CD8-positive, alpha-beta memory T cell (primary cell): ENCODE measurements around the gene DIPK2A. TPM values are rescaled to one million over a fixed set of nuclear protein-coding genes. Genes with fewer than 3 reads are reported as not detected.

Source experiments
- CTCF ChIA-PET: fragments of 350-600 bp; sonication (Branson Sonifier 250); formaldehyde crosslinking; loops from one replicate; lab custom pipeline; 2021; ENCODE audit warnings: antibody characterized with exemption; lab: Charles Lee
- POLR2A ChIA-PET: fragments of 350-600 bp; sonication (Branson Sonifier 250); formaldehyde crosslinking; loops from one replicate; lab custom pipeline; 2021; ENCODE audit warnings: antibody characterized with exemption; lab: Charles Lee
- DNase-seq, 5 donors: peaks; one replicate each; pipeline versions ENCODE4 v3.0.0 to v3.0.0-alpha.2; 2020 to 2022; ENCODE audit warnings: mixed read lengths in 1 of 5
- H3K27ac ChIP-seq: one replicate; pipeline ENCODE4 v1.7.0; 2013; ENCODE audit warnings: low read depth, mild to moderate bottlenecking, low read length, moderate library complexity
- H3K27me3 ChIP-seq: 2 replicates; pipeline ENCODE4 v1.7.0; 2013; ENCODE audit warnings: low read length, mild to moderate bottlenecking; ENCODE audit not compliant: insufficient read depth, poor library complexity, severe bottlenecking
- H3K36me3 ChIP-seq: 2 replicates; pipeline ENCODE4 v1.7.0; 2013; ENCODE audit warnings: mild to moderate bottlenecking, low read length, moderate library complexity; ENCODE audit not compliant: insufficient read depth
- H3K4me1 ChIP-seq: 2 replicates; pipeline ENCODE4 v1.7.0; 2013; ENCODE audit warnings: mild to moderate bottlenecking, low read length, moderate library complexity; ENCODE audit not compliant: insufficient read depth
- H3K4me3 ChIP-seq: 2 replicates; pipeline ENCODE4 v1.7.0; 2013; ENCODE audit warnings: mild to moderate bottlenecking, low read length
- H3K9me3 ChIP-seq: 2 replicates; pipeline ENCODE4 v1.7.0; 2013; ENCODE audit warnings: mild to moderate bottlenecking, low read length
- H3K27ac Mint-ChIP-seq, 8 donors: one replicate each; pipeline ENCODE4 v1.8.0; 2020 to 2021; ENCODE audit warnings: mixed read lengths in 8 of 8, mild to moderate bottlenecking in 6 of 8, inconsistent platforms in 3 of 8, moderate library complexity in 3 of 8
- H3K27me3 Mint-ChIP-seq, 2 donors: one replicate each; pipeline ENCODE4 v1.8.0; 2020 to 2021; ENCODE audit warnings: mixed read lengths in 2 of 2, mild to moderate bottlenecking in 1 of 2, moderate library complexity in 1 of 2
- H3K36me3 Mint-ChIP-seq, 3 donors: one replicate each; pipeline ENCODE4 v1.8.0; 2020 to 2021; ENCODE audit warnings: mixed read lengths in 3 of 3, inconsistent platforms in 1 of 3, mild to moderate bottlenecking in 1 of 3
- H3K4me1 Mint-ChIP-seq, 3 donors: one replicate each; pipeline ENCODE4 v1.8.0; 2020 to 2021; ENCODE audit warnings: mixed read lengths in 3 of 3, inconsistent platforms in 1 of 3, mild to moderate bottlenecking in 1 of 3
- H3K4me3 Mint-ChIP-seq, 7 donors: one replicate each; pipeline ENCODE4 v1.8.0; 2020 to 2021; ENCODE audit warnings: mixed read lengths in 7 of 7, mild to moderate bottlenecking in 6 of 7, moderate library complexity in 4 of 7, inconsistent platforms in 2 of 7
- H3K9me3 Mint-ChIP-seq, 5 donors: one replicate each; pipeline ENCODE4 v1.8.0; 2020 to 2022; ENCODE audit warnings: mixed read lengths in 5 of 5, mild to moderate bottlenecking in 3 of 5, moderate library complexity in 2 of 5, inconsistent platforms in 1 of 5
- polyA plus RNA-seq: library from polyadenylated mRNA; unstranded; fragments of 300-500 nt; fragmentation: Illumina TruSeq; gene quantifications from one replicate; pipeline ENCODE4 v1.2.3, GENCODE V29; 2021
- total RNA-seq, 2 experiments: library from RNA; stranded (reverse); gene quantifications; one replicate each; pipeline ENCODE4 v1.2.3, GENCODE V29; 2021

Gene DIPK2A
- total and polyA plus RNA-seq, 3 experiments from 2014 or later, result 8.1 to 10.7 (median 9.0) TPM

GRCh38 chr3:143975554-143976152, 4.0 kb downstream of the DIPK2A start:
- Histone ChIP-seq H3K36me3 (no peaks in the 10 kb centered on the region), H3K4me3 (no peak overlapping the region), H3K4me1 (peaks cover 39% of the 10 kb centered on the region), H3K27me3 (no peaks in the 10 kb centered on the region), H3K27ac (peak overlapping the region; percentile 40), H3K9me3 (no peaks in the 10 kb centered on the region)
- Mint-ChIP-seq H3K4me1 (peaks cover 48 to 73% (median 70%) of the 10 kb centered on the region in 3 donors), H3K27ac (no peak overlapping the region), H3K27me3 (no peaks in the 10 kb centered on the region), H3K9me3 (no peaks in the 10 kb centered on the region), H3K36me3 (peaks cover 0 to 21% (median 0%) of the 10 kb centered on the region in 3 donors), H3K4me3 (peak overlapping the region in 2 of 7 donors; percentile 9 to 13)
- DNase-seq, result peak in 1 of 5 donors; percentile 16
- CTCF ChIA-PET, result interaction anchor here (0.7 to 1.7 kb wide), 3 partner anchors 11 to 223 kb away, joined by 3 to 6 read pairs (median 3); no protein-coding TSS in a partner anchor
- POLR2A ChIA-PET, result no interaction called here

GRCh38 chr3:143977341-143978262, 6.0 kb downstream of the DIPK2A start:
- Histone ChIP-seq H3K36me3 (no peaks in the 10 kb centered on the region), H3K9me3 (no peaks in the 10 kb centered on the region), H3K27ac (no peak overlapping the region), H3K4me3 (no peak overlapping the region), H3K27me3 (no peaks in the 10 kb centered on the region), H3K4me1 (peaks cover 38% of the 10 kb centered on the region)
- peaks cover 0 to 1% (median 0%) of the 10 kb centered on the region in 5 donors for H3K9me3 Mint-ChIP-seq
- peaks cover 53 to 90% (median 83%) of the 10 kb centered on the region in 3 donors for H3K4me1 Mint-ChIP-seq
- no peak for DNase-seq
- peak overlapping the region in 2 of 8 donors; percentile 2 to 38 for H3K27ac Mint-ChIP-seq
- no peaks in the 10 kb centered on the region for H3K27me3 Mint-ChIP-seq
- CTCF ChIA-PET, result interaction anchor here (1.0 kb wide), 1 partner anchor 10 kb away, joined by 3 read pairs; no protein-coding TSS in a partner anchor
- H3K4me3 Mint-ChIP-seq, result peak overlapping the region in 5 of 7 donors; percentile 2 to 15 (median 10)
- H3K36me3 Mint-ChIP-seq, result peaks cover 2 to 11% (median 6%) of the 10 kb centered on the region in 3 donors
- POLR2A ChIA-PET, result no interaction called here

GRCh38 chr3:143978263-143978631, 6.6 kb downstream of the DIPK2A start:
- H3K9me3 ChIP-seq, result no peaks in the 10 kb centered on the region
- CTCF ChIA-PET, result no interaction called here

GRCh38 chr3:143979041-143979440, 7.4 kb downstream of the DIPK2A start:
- no peak overlapping the region for H3K27ac ChIP-seq
- Mint-ChIP-seq H3K4me3 (no peak overlapping the region), H3K36me3 (peaks cover 9 to 14% (median 11%) of the 10 kb centered on the region in 3 donors)

More at GRCh38 chr3:143978263-143978631, 6.6 kb downstream of the DIPK2A start:
- peaks cover 52 to 94% (median 89%) of the 10 kb centered on the region in 3 donors for H3K4me1 Mint-ChIP-seq
- no peaks in the 10 kb centered on the region for H3K27me3 Mint-ChIP-seq
- Histone ChIP-seq H3K27me3 (no peaks in the 10 kb centered on the region), H3K4me1 (peaks cover 38% of the 10 kb centered on the region), H3K36me3 (no peaks in the 10 kb centered on the region), H3K4me3 (no peak overlapping the region), H3K27ac (no peak overlapping the region)
- POLR2A ChIA-PET, result no interaction called here
- peak overlapping the region in 1 of 8 donors; percentile 38 for H3K27ac Mint-ChIP-seq
- peak overlapping the region in 2 of 7 donors; percentile 2 to 3 for H3K4me3 Mint-ChIP-seq
- peaks cover 6 to 14% (median 12%) of the 10 kb centered on the region in 3 donors for H3K36me3 Mint-ChIP-seq
- DNase-seq, result no peak
- H3K9me3 Mint-ChIP-seq, result peaks cover 0 to 3% (median 0%) of the 10 kb centered on the region in 5 donors

GRCh38 chr3:143979813-143980212, 8.2 kb downstream of the DIPK2A start:
- no peaks in the 10 kb centered on the region for H3K27me3 ChIP-seq
- H3K4me3 ChIP-seq, result no peak overlapping the region
- no peak overlapping the region for H3K27ac ChIP-seq
- H3K9me3 ChIP-seq, result no peaks in the 10 kb centered on the region
- DNase-seq, result no peak
- ChIA-PET POLR2A (no interaction called here), CTCF (interaction anchor here (1.0 kb wide), 1 partner anchor 9 kb away, joined by 4 read pairs; no protein-coding TSS in a partner anchor)
- Mint-ChIP-seq H3K9me3 (peaks cover 0 to 3% (median 0%) of the 10 kb centered on the region in 5 donors), H3K27ac (no peak overlapping the region), H3K4me3 (no peak overlapping the region), H3K36me3 (peaks cover 9 to 14% (median 11%) of the 10 kb centered on the region in 3 donors), H3K4me1 (peaks cover 44 to 91% (median 88%) of the 10 kb centered on the region in 3 donors), H3K27me3 (no peaks in the 10 kb centered on the region)
- peaks cover 25% of the 10 kb centered on the region for H3K4me1 ChIP-seq
- no peaks in the 10 kb centered on the region for H3K36me3 ChIP-seq

More at GRCh38 chr3:143979041-143979440, 7.4 kb downstream of the DIPK2A start:
- peaks cover 32% of the 10 kb centered on the region for H3K4me1 ChIP-seq
- no peak for DNase-seq
- peaks cover 0 to 3% (median 0%) of the 10 kb centered on the region in 5 donors for H3K9me3 Mint-ChIP-seq
- peaks cover 48 to 94% (median 88%) of the 10 kb centered on the region in 3 donors for H3K4me1 Mint-ChIP-seq
- H3K27ac Mint-ChIP-seq, result no peak overlapping the region
- H3K36me3 ChIP-seq, result no peaks in the 10 kb centered on the region
- no peak overlapping the region for H3K4me3 ChIP-seq
- no peaks in the 10 kb centered on the region for H3K27me3 Mint-ChIP-seq
- CTCF ChIA-PET, result no interaction called here
- no peaks in the 10 kb centered on the region for H3K9me3 ChIP-seq
- H3K27me3 ChIP-seq, result no peaks in the 10 kb centered on the region
- POLR2A ChIA-PET, result no interaction called here

- Histone ChIP-seq H3K9me3 (no peaks in the 10 kb centered on the region), H3K36me3 (no peaks in the 10 kb centered on the region), H3K4me3 (no peak overlapping the region), H3K27me3 (no peaks in the 10 kb centered on the region), H3K27ac (no peak overlapping the region), H3K4me1 (no peaks in the 10 kb centered on the region)
- Mint-ChIP-seq H3K36me3 (peaks cover 11 to 46% (median 20%) of the 10 kb centered on the region in 3 donors), H3K4me1 (peaks cover 26 to 66% (median 43%) of the 10 kb centered on the region in 3 donors), H3K27me3 (no peaks in the 10 kb centered on the region), H3K9me3 (peaks cover 0 to 2% (median 0%) of the 10 kb centered on the region in 5 donors), H3K4me3 (no peak overlapping the region), H3K27ac (peak overlapping the region in 1 of 8 donors; percentile 23)
- POLR2A ChIA-PET, result no interaction called here
- CTCF ChIA-PET, result no interaction called here
- DNase-seq, result no peak
Observed at GRCh38 chr3:143988306-143988705, 16.7 kb downstream of the DIPK2A start.

- Histone ChIP-seq H3K27ac (no peak overlapping the region), H3K4me1 (no peaks in the 10 kb centered on the region), H3K27me3 (no peaks in the 10 kb centered on the region), H3K9me3 (no peaks in the 10 kb centered on the region), H3K4me3 (no peak overlapping the region), H3K36me3 (no peaks in the 10 kb centered on the region)
- Mint-ChIP-seq H3K36me3 (peaks cover 13 to 51% (median 21%) of the 10 kb centered on the region in 3 donors), H3K4me3 (no peak overlapping the region), H3K27ac (no peak overlapping the region), H3K9me3 (no peaks in the 10 kb centered on the region), H3K27me3 (no peaks in the 10 kb centered on the region), H3K4me1 (peaks cover 23 to 57% (median 35%) of the 10 kb centered on the region in 3 donors)
- no peak for DNase-seq
- ChIA-PET POLR2A (no interaction called here), CTCF (no interaction called here)
Observed at GRCh38 chr3:143989461-143989860, 17.8 kb downstream of the DIPK2A start.
